BLaER1 treated with 17β-estradiol and CSF1 and Interleukin-3, amounts not matched to agents 10 nM and 100 nM (cell line): ENCODE measurements around the gene TAB2.

Experiments
- H3K27ac ChIP-seq, 11 experiments: shearing (Covaris generic); formaldehyde crosslinking; 2 replicates each; pipeline ENCODE4 v1.8.1; 2022
- H3K27me3 ChIP-seq, 11 experiments: shearing (Covaris generic); formaldehyde crosslinking; 2 replicates each; pipeline ENCODE4 v1.8.1; 2022
- H3K36me3 ChIP-seq, 11 experiments: shearing (Covaris generic); formaldehyde crosslinking; 2 replicates each; pipeline ENCODE4 v1.8.1; 2022
- H3K4me1 ChIP-seq, 10 experiments: shearing (Covaris generic); formaldehyde crosslinking; 2 replicates each; pipeline ENCODE4 v1.8.1; 2022
- H3K4me2 ChIP-seq, 11 experiments: shearing (Covaris generic); formaldehyde crosslinking; 2 replicates each; pipeline ENCODE4 v1.8.1; 2022
- H3K4me3 ChIP-seq, 10 experiments: shearing (Covaris generic); formaldehyde crosslinking; 2 replicates each; pipeline ENCODE4 v1.8.1; 2022
- H3K9ac ChIP-seq, 11 experiments: shearing (Covaris generic); formaldehyde crosslinking; 2 replicates each; pipeline ENCODE4 v1.8.1; 2022
- H3K9me3 ChIP-seq, 11 experiments: shearing (Covaris generic); formaldehyde crosslinking; replicated peaks in 1 of 11; 2 replicates each; pipeline ENCODE4 v1.8.1; 2022
- H4K20me1 ChIP-seq, 11 experiments: shearing (Covaris generic); formaldehyde crosslinking; 2 replicates each; pipeline ENCODE4 v1.8.1; 2022
- Cebpa-rat ChIP-seq, 11 experiments: shearing (Covaris generic); IDR thresholded peaks; 2 replicates each; pipeline ENCODE4 v1.8.1; 2022

Gene TAB2

GRCh38 chr6:149317644-149318571, at the start of gene TAB2:
TSS of gene TAB2 (plus strand) at chr6:149317712. CDS start at chr6:149369998, 52,286 bp downstream.
- peak within 1 kb of the TSS; percentile 96 to 99 (median 97) for H3K9ac ChIP-seq
- 0 out of 22 replicates have a peak, but pooled peaks cover 0 to 3% (median 0%) of the 10 kb centered on the region in 11 experiments for H3K36me3 ChIP-seq
- no peak for TF ChIP-seq Cebpa-rat (IDR thresholded peaks at IDR 0.05)
- peaks cover 19 to 46% (median 45%) of the 10 kb centered on the region in 11 experiments for H4K20me1 ChIP-seq
- H3K27me3 ChIP-seq: no peaks in the 10 kb centered on the region
- H3K9me3 ChIP-seq: no peaks in the 10 kb centered on the region
- H3K4me1 ChIP-seq: peaks cover 18 to 64% (median 35%) of the 10 kb centered on the region in 10 experiments
- H3K4me3 ChIP-seq: peak within 1 kb of the TSS; percentile 84 to 99 (median 91)
- peak within 1 kb of the TSS; percentile 94 to 100 (median 98) for H3K27ac ChIP-seq
- H3K4me2 ChIP-seq: peak within 1 kb of the TSS; percentile 81 to 97 (median 93)

GRCh38 chr6:149268146-149268545, 49.4 kb upstream of the TAB2 start:
- H4K20me1 ChIP-seq: no peaks in the 10 kb centered on the region
- H3K4me3 ChIP-seq: no peak overlapping the region
- no peaks in the 10 kb centered on the region for H3K27me3 ChIP-seq
- no peaks in the 10 kb centered on the region for H3K36me3 ChIP-seq
- H3K27ac ChIP-seq: no peak overlapping the region
- H3K9me3 ChIP-seq: peaks cover 6 to 31% (median 15%) of the 10 kb centered on the region in 11 experiments; a peak in 21 of 22 replicates
- no peak overlapping the region for H3K9ac ChIP-seq
- TF ChIP-seq Cebpa-rat (IDR thresholded peaks at IDR 0.05): no peak
- no peak overlapping the region for H3K4me2 ChIP-seq
- H3K4me1 ChIP-seq: peaks cover 18 to 84% (median 32%) of the 10 kb centered on the region in 10 experiments

GRCh38 chr6:149268768-149269167, 48.7 kb upstream of the TAB2 start:
- Histone ChIP-seq H3K4me2 (no peak overlapping the region), H3K36me3 (no peaks in the 10 kb centered on the region), H3K4me3 (no peak overlapping the region), H3K4me1 (peaks cover 24 to 86% (median 38%) of the 10 kb centered on the region in 10 experiments), H3K9me3 (peaks cover 6 to 32% (median 15%) of the 10 kb centered on the region in 11 experiments; a peak in 21 of 22 replicates), H3K27ac (no peak overlapping the region), H3K27me3 (no peaks in the 10 kb centered on the region), H3K9ac (no peak overlapping the region), H4K20me1 (no peaks in the 10 kb centered on the region)
- no peak for TF ChIP-seq Cebpa-rat (IDR thresholded peaks at IDR 0.05)

GRCh38 chr6:149270616-149271015, 46.9 kb upstream of the TAB2 start:
- H3K9ac ChIP-seq: peak overlapping the region in 2 of 11 experiments; percentile 66 to 75; a peak in 4 of 22 replicates
- H3K27me3 ChIP-seq: no peaks in the 10 kb centered on the region
- H3K36me3 ChIP-seq: no peaks in the 10 kb centered on the region
- TF ChIP-seq Cebpa-rat (IDR thresholded peaks at IDR 0.05): no peak
- peak overlapping the region in 7 of 11 experiments; percentile 74 to 91 (median 84); a peak in 12 of 22 replicates for H3K27ac ChIP-seq
- H3K4me3 ChIP-seq: no peak overlapping the region
- H4K20me1 ChIP-seq: no peaks in the 10 kb centered on the region
- peak overlapping the region in 6 of 11 experiments; percentile 66 to 83 (median 76); a peak in 11 of 22 replicates for H3K4me2 ChIP-seq
- H3K4me1 ChIP-seq: peaks cover 40 to 86% (median 54%) of the 10 kb centered on the region in 10 experiments
- peaks cover 6 to 32% (median 15%) of the 10 kb centered on the region in 11 experiments; a peak in 21 of 22 replicates for H3K9me3 ChIP-seq

- Histone ChIP-seq H3K4me3 (peak overlapping the region in 2 of 10 experiments; percentile 3 to 14; a peak in 1 of 20 replicates), H3K27ac (peak overlapping the region; percentile 50 to 91 (median 78)), H3K9me3 (peaks cover 6 to 32% (median 15%) of the 10 kb centered on the region in 11 experiments; a peak in 21 of 22 replicates), H4K20me1 (no peaks in the 10 kb centered on the region), H3K36me3 (no peaks in the 10 kb centered on the region), H3K4me1 (peaks cover 40 to 78% (median 51%) of the 10 kb centered on the region in 10 experiments), H3K4me2 (peak overlapping the region; percentile 18 to 83 (median 74); a peak in 20 of 22 replicates), H3K27me3 (no peaks in the 10 kb centered on the region), H3K9ac (peak overlapping the region in 8 of 11 experiments; percentile 30 to 75 (median 62); a peak in 15 of 22 replicates)
- TF ChIP-seq Cebpa-rat (IDR thresholded peaks at IDR 0.05): peak in 5 of 11 experiments; percentile 13 to 65 (median 25); a peak in 5 of 22 replicates
Measured at GRCh38 chr6:149271348-149272340, 45.9 kb upstream of the TAB2 start.

- H3K36me3 ChIP-seq: no peaks in the 10 kb centered on the region
- H3K27ac ChIP-seq: peak overlapping the region; percentile 50 to 91 (median 78); a peak in 19 of 22 replicates
- no peak for TF ChIP-seq Cebpa-rat (IDR thresholded peaks at IDR 0.05)
- H3K4me2 ChIP-seq: peak overlapping the region; percentile 64 to 83 (median 77)
- H3K27me3 ChIP-seq: no peaks in the 10 kb centered on the region
- peaks cover 40 to 68% (median 48%) of the 10 kb centered on the region in 10 experiments for H3K4me1 ChIP-seq
- peaks cover 6 to 32% (median 15%) of the 10 kb centered on the region in 11 experiments; a peak in 21 of 22 replicates for H3K9me3 ChIP-seq
- peak overlapping the region in 8 of 11 experiments; percentile 4 to 66 (median 23); a peak in 8 of 22 replicates for H3K9ac ChIP-seq
- H4K20me1 ChIP-seq: no peaks in the 10 kb centered on the region
- H3K4me3 ChIP-seq: peak overlapping the region in 2 of 10 experiments; percentile 2 to 20; a peak in 2 of 20 replicates
Measured at GRCh38 chr6:149273318-149273717, 44.2 kb upstream of the TAB2 start.

GRCh38 chr6:149275621-149276020, 41.9 kb upstream of the TAB2 start:
- TF ChIP-seq Cebpa-rat (IDR thresholded peaks at IDR 0.05): no peak
- no peaks in the 10 kb centered on the region for H4K20me1 ChIP-seq
- no peak overlapping the region for H3K9ac ChIP-seq
- H3K27ac ChIP-seq: no peak overlapping the region
- H3K9me3 ChIP-seq: peaks cover 6 to 19% (median 15%) of the 10 kb centered on the region in 11 experiments; a peak in 21 of 22 replicates
- peaks cover 40 to 65% (median 47%) of the 10 kb centered on the region in 10 experiments for H3K4me1 ChIP-seq
- H3K36me3 ChIP-seq: no peaks in the 10 kb centered on the region
- no peaks in the 10 kb centered on the region for H3K27me3 ChIP-seq
- H3K4me2 ChIP-seq: peak overlapping the region in 3 of 11 experiments; percentile 66 to 77 (median 73); a peak in 4 of 22 replicates
- H3K4me3 ChIP-seq: no peak overlapping the region

- Histone ChIP-seq H3K27me3 (no peaks in the 10 kb centered on the region), H3K9ac (no peak overlapping the region), H4K20me1 (no peaks in the 10 kb centered on the region), H3K36me3 (no peaks in the 10 kb centered on the region), H3K9me3 (peaks cover under 1 to 6% (median 2%) of the 10 kb centered on the region in 11 experiments; a peak in 19 of 22 replicates), H3K4me1 (peaks cover 27 to 45% (median 28%) of the 10 kb centered on the region in 10 experiments), H3K4me3 (no peak overlapping the region), H3K27ac (no peak overlapping the region), H3K4me2 (no peak overlapping the region)
- TF ChIP-seq Cebpa-rat (IDR thresholded peaks at IDR 0.05): no peak
Measured at GRCh38 chr6:149277621-149278020, 39.9 kb upstream of the TAB2 start.
